DLD1 (cell line): Measurements from ENCODE around the gene AGMAT.

Experiments used
- in situ Hi-C: cut with HindIII; loops from 2 replicates; pipeline ENCODE4 v1.10.0; 2017; ENCODE audit warnings: low sequenced_read_pairs

The AGMAT gene

DNA sequence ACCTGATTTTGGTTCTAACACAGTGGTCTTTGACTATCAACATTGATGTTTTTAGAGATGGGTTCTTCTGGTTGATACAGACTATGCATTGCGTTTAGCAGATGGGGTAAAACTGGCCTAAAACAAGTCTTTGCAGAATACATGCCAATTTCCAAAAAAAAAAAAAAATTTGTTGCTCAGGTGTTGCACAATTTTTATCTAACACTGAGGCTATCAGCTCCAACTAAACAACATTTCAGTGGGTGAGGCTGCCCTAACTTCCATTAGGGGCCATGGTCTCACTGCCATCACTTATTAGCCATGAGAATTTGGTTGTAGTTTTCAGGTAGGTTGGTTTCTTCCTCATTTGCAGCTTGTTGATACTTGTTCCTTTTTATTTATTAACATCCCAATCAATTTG lies 14.0 kb downstream of the AGMAT start:
- in situ Hi-C loops: no loop called here

DNA sequence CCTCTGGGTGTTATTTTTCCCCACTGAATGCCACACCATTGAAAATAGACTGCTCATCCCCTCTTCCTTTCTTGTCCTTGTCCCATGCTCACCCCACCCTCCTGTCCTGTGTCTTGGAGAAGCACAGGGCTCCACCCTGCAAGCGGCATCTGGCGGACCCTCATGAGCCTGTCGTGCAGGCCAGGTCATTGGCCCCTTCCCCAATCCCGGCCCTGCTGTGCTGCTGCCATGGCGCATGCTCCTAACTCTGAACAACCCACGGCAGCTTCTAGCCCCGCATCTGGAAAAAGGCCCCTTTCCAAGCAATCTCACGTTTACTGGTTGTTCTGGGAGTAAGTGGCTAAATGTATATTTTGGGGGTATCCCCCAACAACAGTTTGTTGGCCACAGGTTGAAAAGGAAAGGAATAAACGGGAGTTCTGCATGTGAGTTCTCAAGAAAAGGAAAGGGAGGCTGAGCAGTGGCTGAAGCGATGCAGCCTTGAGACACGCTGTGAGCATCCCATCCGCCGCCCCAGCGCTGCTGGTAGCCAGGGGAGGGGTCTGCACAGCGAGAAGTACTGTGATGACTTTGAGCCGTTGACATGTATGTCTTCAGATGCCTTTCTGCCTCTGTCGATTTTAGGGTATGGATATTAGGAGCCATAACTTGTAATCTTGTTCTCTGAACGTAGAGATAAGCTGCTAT lies 16.3 kb downstream of the AGMAT start:
- in situ Hi-C loops: no loop called here

DNA sequence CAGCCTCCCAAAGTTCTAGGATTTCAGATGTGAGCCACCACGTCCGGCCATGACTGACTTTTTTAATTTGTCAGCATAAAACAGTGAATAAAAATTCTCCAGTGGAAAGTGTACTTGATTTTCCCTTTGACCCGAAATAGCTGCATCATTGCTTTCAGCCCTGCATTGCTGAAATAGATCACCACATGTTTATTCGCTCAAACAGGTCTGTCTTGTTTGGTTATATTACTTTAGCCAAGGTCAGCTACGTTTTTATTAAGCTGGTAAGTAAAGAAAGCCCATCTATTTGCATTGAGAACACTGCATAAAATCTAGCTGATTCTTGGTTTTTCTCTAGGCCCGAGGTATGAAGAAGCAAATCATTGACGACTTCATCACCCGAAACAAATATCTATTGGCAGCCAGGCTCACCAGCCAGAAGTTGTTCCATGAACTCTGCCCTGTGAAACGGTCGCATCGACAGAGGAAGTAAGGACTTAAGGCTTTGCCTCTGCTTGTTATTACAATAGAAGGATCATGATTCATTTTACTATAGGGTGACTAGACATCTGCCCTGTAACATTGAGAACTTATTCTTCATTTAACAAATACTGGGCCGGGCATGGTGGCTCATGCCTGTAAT lies 25.6 kb downstream of the AGMAT start:
- in situ Hi-C loops: no loop called here

DNA sequence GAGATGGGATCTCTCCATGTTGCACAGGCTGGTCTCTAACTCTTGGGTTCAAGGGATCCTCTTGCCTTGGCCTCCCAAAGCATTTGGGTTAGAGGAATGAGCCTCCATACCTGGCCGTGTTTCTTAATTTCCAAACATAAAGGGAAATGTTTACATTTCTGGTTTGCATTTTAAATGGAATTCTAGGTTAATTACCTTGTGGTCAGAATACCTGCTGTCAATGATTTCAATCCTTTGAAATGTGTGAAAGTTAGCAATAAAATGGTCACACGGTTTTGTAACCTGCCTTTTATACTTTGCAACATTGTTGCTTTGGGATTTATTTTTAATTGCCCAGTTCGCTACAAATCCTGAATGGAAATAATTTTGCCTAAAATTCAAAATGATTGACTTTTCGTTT lies 26.3 kb downstream of the AGMAT start:
- in situ Hi-C loops: no loop called here

DNA sequence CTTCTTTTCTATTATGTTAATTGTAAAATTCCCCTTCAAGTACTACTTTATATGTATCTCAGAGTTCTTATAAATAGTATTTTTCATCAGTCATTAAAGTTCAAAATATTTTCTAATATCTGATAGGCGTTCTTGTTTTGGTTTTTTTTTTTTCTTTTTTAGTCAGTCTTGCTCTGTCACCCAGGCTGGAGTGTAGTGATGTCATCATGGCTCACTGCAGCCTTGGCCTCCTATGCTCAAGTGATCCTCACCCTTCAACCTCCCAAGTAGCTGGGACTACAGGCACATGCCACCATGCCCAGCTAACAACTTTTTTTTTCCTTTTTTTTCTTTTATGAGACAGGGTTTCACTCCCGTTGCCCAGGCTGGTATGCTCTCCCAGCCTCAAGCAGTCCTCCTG lies 27.3 kb downstream of the AGMAT start:
- in situ Hi-C loops: no loop called here

DNA sequence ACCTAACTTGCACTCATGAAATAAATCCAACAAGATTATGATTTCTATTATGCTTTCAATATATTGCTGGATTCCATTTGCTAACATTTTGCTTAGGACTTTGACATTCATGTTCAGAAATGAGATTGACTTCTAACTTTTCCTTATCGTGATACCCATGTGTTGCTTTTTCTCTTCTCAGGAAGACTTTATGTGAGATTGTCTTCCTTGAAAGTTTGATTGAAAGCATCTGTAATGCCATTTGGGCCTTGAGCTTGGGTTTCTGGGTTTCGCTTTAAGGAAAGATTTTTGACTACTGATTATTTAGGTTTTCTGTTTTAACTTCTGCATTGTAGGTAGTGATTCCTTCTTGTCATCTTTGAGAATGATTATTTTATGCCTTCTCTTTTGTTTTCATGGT lies 27.8 kb downstream of the AGMAT start:
- in situ Hi-C loops: no loop called here

DNA sequence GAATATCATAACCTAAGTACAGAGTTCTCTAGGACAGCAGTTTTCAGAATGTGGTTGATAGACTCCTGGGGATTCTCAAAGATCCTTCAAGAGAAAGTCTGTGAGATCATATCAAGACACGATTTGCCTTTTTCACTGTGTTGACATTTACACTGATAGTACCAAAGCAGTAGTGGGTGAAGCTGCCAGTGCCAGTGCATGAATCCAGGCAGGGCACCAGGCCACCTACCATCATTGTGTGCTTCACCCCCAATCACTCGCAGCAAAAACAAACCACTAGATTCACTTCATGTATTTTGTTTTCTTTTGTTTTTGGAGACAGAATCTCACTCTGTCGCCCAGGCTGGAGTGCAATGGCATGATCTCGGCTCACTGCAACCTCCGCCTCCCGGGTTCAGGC lies 34.3 kb downstream of the AGMAT start:
- in situ Hi-C loops: no loop called here

DNA sequence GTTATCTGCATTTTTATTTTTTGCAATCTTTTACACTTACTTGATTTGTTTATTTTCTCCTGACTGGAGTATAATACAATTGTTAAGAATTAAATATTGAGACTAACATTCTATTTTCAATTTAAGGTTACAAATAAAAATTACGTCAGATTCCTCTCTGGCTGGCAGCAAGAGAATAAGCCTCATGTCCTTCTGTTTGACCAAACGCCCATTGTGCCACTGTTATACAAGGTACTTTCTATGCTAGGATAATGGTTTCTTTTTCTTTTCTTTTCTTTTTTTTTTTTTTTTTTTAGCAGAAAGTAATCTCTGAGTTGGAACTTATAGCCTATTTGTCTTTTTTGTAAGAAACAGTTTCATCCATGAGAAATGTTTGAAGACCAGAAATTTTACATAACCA lies 38.2 kb downstream of the AGMAT start:
- in situ Hi-C loops: no loop called here

DNA sequence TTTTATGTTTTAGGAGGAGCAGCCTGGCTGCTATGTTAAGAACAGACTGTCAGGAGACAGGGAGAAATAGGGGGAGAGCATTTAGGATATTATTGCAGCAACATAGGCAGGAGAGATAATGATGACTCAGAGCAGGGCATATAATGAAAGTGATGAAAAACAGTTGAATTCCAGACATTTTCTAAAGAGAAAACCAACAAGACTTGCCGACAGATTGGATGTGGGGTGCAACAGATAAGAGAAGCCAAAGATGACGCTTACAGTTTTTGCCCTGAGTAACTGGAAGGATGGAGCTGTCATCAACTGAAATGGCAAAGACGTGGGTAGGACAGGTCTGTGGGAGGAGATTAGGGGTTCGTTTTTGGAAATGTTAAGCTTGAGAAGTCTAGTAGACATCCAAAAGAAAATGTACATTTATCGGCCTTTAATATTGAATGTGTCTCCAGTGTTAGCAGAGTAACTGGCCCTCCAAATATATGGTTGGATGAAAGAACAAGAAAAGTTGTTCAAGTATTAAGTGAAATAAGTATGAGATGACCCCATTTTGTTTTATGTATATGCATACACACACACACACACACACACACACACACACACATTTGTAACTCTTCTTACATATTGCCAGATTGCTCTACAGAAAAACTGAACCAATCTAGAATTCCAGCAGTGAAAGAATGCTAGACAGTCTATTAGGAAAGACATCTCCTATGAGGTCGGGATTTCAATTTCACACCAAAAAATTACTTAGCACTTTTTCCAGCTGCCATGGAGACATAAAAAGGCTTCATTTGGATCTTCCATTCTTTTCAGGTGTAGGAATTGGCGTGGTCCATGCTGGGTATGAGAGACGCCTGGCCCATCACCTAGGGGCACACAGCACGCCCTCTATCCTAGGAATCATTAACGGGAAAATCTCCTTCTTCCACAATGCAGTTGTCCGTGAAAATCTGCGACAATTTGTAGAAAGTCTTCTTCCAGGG lies 41.0 kb downstream of the AGMAT start:
- in situ Hi-C loops: no loop called here

DNA sequence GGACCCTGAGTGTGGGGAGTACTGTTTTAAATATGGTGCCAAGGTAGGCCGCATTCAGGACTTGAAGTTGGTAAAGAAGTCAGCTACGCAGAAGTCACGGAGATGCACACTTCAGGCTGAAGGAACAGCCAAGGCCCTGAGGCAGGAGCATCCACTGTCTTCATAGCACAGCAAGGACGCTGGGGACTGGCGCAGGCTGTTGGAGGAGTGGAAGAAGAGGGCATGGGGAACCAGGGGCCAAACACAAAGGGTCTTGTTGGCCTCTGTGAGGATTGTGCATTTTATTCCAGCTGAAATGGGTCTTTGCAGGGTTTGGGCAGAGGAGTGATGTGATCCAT lies 41.6 kb downstream of the AGMAT start:
- in situ Hi-C loops: no loop called here

DNA sequence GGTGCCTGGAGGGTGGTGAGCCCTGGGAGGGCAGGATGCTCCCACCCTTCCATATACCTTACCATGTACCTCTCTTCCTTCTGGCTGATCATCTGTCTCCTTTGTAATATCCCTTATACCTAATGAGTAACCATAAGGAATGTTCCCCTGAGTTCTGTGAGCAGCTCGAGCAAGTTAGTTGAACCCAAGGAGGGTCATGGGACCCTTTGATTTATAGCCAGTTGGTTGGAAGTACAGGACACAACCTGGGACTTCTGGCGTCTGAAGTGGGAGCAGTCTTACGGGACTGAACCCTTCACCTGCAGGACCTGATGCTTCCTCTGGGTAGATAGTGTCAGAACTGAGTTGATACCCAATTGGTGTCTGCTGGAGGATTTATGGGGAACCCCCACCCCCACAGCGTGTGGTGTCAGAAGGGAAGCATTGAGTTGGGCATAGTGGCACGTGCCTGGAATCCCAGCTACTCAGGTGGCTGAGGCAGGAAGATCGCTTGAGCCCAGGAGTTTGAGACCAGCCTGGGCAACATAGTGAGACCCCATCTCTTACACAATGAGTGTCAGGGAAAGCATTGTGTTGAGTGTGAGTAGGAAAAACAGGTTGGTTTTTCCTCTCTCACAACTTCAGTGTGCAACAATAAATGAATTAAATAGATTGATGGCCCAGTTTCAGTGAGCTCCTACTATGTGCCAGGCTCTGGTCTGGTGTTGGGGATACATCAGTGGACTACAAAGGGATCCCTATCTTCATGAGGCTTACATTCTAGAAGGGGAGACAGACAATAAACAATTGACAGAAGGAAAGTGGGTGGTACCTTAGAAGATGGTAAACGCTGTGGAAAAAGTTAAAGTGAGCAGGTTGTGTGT lies 42.2 kb downstream of the AGMAT start:
- in situ Hi-C loops: no loop called here

DNA sequence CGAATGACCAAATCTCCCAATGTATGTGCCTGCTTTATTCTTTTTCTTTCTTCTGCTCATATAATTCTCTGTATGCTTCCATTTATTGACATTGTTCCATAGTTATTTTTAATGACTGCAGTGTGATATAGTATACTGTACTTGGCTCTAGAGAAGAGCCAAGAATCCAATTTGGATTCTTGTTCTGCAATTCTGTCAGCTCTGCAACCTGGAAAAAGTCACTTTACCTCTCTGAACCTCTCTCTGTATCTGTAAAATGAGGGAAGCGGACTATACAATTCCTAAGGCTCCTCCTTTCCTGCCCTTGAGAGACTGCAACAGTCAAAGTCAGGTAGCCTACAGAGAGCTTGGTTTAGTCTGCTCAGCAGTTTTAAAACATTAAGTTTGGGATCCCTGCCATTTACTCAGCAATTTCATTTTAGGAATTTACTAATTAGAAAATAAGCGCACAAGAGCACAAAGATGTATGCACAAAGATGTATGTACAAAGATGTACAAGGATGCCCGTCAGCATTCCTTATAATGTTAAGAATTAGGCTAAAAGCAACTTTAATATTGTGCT lies 43.5 kb downstream of the AGMAT start:
- in situ Hi-C loops: no loop called here

DNA sequence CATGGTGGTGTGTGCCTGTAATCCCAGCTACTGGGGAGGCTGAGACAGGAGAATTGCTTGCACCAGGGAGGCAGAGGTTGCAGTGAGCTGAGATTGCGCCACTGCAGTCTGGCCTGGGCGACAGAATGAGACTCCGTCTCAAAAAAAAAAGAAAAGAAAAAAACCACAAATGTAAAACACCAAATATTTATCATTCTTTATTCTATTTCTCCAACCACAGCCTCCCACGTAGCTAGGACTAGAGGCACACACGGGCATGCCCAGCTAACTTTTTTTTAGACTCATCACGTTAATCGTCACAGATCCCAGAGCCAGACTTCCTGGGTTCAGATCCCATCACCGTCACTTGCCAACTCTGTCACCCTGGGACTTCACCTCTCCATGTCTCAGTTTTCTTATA lies 44.7 kb downstream of the AGMAT start:
- in situ Hi-C loops: no loop called here

DNA sequence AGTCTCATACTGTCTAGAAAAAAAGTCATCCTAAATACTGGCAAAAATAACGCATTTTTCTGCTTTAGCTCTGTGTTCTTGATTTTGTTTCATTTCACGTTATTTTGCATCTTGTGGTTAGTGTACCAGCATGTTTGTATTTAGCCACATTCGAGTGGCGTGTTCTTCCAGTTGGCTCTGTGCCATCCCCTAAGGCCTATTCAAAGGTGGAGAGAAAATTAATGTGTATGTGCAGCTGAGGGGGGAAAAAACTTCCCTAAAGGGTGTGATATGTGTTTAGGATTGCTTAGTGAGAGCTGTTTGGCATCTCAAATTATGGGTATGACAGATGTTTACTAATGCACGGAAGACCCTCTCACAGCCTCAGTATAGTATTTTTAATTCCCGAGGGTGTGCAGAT lies 46.1 kb downstream of the AGMAT start:
- in situ Hi-C loops: no loop called here

DNA sequence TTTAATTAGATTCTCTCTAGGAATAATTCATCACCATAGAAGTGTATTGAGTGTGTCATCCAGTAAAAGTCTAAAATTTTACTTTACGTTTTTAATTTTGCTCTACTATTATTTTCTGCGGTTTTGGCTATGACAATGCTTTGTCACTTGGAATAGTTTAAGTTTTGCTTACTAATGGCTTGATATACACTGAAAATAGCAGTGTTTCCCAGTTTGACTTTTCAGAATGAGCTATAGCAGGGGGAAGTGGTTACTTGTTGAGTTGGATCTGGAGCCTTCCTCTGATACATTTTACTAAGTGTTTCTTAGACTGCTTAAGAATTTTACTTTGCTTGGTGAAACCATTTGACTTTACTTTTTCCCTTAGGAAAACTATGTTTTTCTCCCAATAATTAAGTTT lies 53.2 kb downstream of the AGMAT start:
- in situ Hi-C loops: no loop called here

DNA sequence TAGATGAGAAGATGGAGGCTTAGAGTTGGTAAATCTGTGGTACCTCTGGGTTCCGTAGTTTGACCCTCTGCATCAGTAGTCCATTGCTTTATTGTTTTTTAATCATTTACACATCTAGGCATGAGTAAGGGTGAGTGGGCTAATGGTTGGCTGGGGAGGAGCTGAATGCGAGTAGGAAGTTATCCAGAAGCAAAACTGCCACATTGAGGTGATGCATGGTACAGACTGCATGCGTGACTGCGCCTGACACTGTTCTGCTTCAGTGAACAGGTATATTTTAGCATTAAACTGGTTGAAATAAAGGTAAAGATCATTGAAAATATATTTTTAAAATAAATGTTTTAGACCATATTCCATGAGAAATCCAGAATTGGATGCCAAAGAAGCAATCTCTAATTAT lies 53.8 kb downstream of the AGMAT start:
- in situ Hi-C loops: no loop called here

DNA sequence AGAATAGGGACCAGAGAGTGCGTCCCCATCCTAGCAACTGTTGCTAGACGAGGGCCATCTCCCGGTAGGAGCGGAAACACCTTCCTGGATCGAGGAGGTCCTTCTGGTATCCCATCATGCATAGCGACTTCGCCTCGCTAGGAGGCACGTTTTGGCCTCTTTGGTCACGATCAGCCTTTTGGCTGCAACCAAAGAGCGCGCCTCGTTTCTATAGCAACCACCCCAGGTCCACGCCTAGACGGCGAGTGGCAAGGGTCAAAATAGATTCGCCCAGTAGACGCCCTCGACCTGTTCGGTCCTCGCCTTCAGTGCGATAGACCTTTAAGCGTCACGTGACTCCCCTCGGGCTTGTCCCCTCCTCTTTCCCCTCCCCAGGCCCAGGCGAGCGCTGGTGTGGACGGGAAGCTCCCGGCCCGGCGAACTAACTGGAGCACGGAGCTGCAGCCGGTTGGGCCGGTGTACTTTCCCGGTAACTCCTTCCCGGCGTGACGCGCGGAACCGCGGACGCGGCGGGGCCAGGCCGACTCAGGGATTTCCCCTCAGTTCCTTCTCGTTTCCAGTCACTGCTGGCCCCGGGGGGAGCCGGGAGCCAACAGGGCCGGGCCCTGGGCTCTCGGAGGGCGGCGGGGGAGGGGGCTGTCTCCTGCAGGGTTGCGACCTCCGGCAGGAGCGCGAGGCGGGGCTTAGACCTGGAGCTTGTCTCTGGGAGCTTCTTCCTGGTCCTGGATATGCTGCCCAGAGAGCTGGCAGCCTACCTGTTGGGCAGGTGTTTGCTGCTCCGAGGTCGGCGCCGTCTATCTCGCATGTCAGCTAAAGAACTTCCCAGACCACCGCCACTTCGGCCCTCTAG lies 58.1 kb downstream of the AGMAT start, which contains the start of gene DNAJC16:
Gene DNAJC16, plus strand, starts transcription at position 359 of the 850 bp plus-strand sequence. CDS start 2,258 bp downstream, outside the sequence.
- in situ Hi-C loops: no loop called here

DNA sequence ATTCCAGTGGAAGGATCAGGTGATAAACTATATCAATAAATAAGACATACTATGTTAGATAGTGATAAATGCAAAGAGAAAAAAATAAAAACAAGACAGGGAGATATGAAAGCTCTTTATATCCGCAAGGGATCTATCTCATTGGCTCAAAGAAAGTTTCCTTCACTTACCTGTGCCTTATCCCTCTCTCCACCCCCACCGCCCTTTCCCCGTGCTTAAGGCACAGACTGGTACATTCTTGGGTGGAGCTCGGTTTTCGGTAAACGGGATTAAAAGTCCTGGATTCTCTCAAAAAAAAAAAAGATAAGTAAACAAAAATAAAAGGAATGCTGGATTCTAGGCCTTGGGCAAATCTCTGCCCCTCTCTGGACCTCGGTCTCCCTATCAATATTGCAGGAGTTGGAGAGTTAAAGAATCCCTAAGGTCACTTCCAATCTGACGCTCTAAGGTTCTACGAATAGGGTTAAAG lies 58.8 kb downstream of the AGMAT start:
- in situ Hi-C loops: no loop called here
